Thyroid gland (tissue), 4 donors: ENCODE measurements around the gene HNRNPF. TPM values are rescaled to one million over a fixed set of nuclear protein-coding genes. Genes with fewer than 3 reads are reported as not detected.
"Not testable (repeated sequence)": the region's sequence is repeated elsewhere in the genome, so short reads cannot be mapped to it uniquely, and the experiment has no call there.

Source experiments
- DNase-seq, 2 donors: peaks; one replicate each; pipeline ENCODE4 v3.0.0-alpha.2; 2019
- H3K27ac ChIP-seq, 3 donors: fragments of 200-600 bp; sonication (generic); 1 replicate in 2 of 3; 2 replicates in 1 of 3; pipeline ENCODE4 v1.5.1; 2016 to 2019; ENCODE audit warnings: mild to moderate bottlenecking in 1 of 3, moderate library complexity in 1 of 3
- H3K27me3 ChIP-seq: fragments of 200-600 bp; sonication (generic); one replicate; pipeline ENCODE4 v1.5.1; 2019
- H3K36me3 ChIP-seq, 2 donors: fragments of 200-600 bp; sonication (generic); one replicate each; pipeline ENCODE4 v1.5.1; 2016 to 2019
- H3K4me1 ChIP-seq, 2 donors: fragments of 200-600 bp; sonication (generic); one replicate each; pipeline ENCODE4 v1.5.1; 2017 to 2019
- H3K4me3 ChIP-seq, 3 donors: fragments of 200-600 bp; sonication (generic); replicated peaks in 1 of 3; 1 replicate in 2 of 3; 2 replicates in 1 of 3; pipeline ENCODE4 v1.5.1; 2016; ENCODE audit warnings: mild to moderate bottlenecking in 1 of 3
- H3K9me3 ChIP-seq: fragments of 200-600 bp; sonication (generic); one replicate; pipeline ENCODE4 v1.5.1; 2017
- POLR2A ChIP-seq, 2 donors: fragments of 450-650 bp; IDR thresholded peaks; one replicate each; pipeline ENCODE4 v1.6.1; 2017; ENCODE audit warnings: antibody characterized with exemption in 2 of 2, mild to moderate bottlenecking in 2 of 2, moderate library complexity in 1 of 2
- WGBS, 2 donors: methylation state at CpG; one replicate each; pipeline ENCODE4 v1.1.5; 2017; 5-methylcytosine and 5-hydroxymethylcytosine counted together
- intact Hi-C: fragments of 100-400 bp; cut with DNase I; formaldehyde crosslinking; loops from one replicate; pipeline ENCODE4 v1.15.1; 2023
- total RNA-seq, 4 donors: library from RNA; depleted of rRNA; stranded (reverse); fragments of >200 nt; gene quantifications; one replicate each; pipeline ENCODE4 v1.2.3, GENCODE V29; 2016
- TF ChIP-seq, protein P1 (sequence below), 6 experiments: fragments of 200-600 bp in 3 of 6; fragments of 450-650 bp in 3 of 6; sonication (generic) in 3 of 6; IDR thresholded peaks; one replicate each; pipeline ENCODE4 v1.5.1; 2016 to 2019; ENCODE audit warnings: antibody characterized with exemption in 6 of 6, mild to moderate bottlenecking in 2 of 6, inconsistent platforms in 1 of 6, moderate library complexity in 1 of 6

HNRNPF gene
- total RNA-seq, 4 donors from 2014 or later, result 148 to 158 (median 155) TPM

DNA sequence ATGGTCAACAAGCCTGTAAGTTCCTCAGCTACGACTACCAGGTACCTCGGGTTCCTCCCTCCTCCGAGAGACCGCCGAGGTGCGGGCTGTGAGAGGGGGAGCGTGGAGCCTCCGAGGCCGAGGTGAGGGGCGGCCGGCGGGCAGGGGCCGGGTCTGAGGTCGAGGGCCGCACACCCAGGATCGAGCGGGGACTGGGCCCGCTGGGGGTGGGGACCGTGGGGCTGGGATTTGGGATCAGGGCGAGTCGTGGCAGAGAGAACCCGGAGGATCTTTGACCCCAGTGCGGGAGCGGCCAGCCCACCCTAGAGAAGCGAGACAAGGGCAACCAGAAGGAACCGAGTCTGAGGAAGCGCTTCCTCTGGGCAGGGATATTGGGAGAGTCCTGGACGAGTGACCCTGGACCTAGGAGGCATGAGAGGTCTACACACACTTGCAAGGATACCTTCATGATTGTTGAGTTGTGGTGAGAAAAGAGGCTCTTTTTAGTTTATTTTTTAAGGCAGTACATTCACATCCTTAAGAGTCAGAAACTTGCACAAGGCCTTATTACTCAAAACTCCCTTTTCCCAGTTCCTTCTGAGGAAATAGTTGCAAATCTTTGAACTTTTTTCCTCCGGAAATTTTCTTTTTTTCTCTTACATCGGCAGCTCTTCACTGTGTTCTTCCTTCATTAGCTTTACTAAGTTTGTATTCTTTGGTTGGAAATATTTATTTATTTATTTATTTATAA lies 28.3 kb upstream of the HNRNPF start:
- Histone ChIP-seq H3K27ac (peak overlapping the region; percentile 88 to 99 (median 96)), H3K36me3 (no peaks in the 10 kb centered on the region), H3K4me1 (peaks cover 4 to 10% of the 10 kb centered on the region in 2 donors), H3K27me3 (no peaks in the 10 kb centered on the region), H3K4me3 (peak overlapping the region; percentile 42 to 86 (median 45)), H3K9me3 (no peaks in the 10 kb centered on the region)
- WGBS, 2 donors, result 6 to 9% methylated on average over 11 to 20 of the region's 30 CpGs
- no peak for DNase-seq
- intact Hi-C loops, result no loop called here
- TF ChIP-seq, protein P1, sequence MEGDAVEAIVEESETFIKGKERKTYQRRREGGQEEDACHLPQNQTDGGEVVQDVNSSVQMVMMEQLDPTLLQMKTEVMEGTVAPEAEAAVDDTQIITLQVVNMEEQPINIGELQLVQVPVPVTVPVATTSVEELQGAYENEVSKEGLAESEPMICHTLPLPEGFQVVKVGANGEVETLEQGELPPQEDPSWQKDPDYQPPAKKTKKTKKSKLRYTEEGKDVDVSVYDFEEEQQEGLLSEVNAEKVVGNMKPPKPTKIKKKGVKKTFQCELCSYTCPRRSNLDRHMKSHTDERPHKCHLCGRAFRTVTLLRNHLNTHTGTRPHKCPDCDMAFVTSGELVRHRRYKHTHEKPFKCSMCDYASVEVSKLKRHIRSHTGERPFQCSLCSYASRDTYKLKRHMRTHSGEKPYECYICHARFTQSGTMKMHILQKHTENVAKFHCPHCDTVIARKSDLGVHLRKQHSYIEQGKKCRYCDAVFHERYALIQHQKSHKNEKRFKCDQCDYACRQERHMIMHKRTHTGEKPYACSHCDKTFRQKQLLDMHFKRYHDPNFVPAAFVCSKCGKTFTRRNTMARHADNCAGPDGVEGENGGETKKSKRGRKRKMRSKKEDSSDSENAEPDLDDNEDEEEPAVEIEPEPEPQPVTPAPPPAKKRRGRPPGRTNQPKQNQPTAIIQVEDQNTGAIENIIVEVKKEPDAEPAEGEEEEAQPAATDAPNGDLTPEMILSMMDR (IDR thresholded peaks at IDR 0.05), result no peak
- no peak for TF ChIP-seq POLR2A (IDR thresholded peaks at IDR 0.05)

DNA sequence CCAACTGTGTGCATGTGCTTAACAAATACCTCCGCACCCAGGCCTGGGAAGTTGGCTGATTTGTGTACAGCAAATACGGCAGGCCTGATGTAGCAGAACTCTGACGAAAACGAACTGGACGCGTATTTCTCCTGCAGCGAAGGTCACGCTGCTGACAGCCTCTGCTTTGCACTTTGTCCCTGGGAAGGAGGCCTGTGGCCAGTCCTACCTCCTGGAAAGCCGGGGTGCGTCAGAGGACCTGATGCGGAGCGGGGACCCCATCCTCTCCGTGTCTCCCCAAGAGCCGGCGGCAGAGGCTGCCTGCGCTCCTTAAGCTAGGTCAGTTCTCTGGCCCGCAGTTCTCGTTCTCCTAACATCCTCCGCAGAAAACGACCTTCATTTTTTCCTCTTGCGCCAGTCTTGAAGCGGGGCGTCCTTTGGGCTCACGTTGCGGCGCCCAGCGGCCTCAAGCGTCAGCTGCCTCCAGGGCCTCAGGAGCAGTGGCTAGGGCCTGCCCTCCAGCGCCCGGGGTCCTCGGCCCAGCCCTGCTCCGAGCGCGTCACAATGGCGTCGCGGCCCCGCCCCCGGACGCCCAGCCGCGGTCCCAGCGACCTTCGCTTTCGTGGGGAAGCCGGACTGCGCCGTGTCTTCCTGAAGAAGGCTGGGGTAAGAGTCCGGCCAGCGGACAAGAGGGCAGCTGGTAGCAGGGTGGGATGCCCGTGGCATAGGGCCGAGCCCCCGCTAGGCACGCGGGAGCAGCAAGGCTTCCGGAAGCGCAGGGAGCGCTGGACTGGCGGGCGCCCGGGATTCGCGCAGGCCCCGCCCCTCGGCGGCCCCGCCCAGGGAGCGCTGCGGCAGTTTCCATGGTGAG lies 27.5 kb upstream of the HNRNPF start, which contains the start of gene ZNF487:
Gene ZNF487, plus strand, starts transcription at position 821 of the 850 bp plus-strand sequence. CDS start 38,703 bp downstream, outside the sequence.
- DNase-seq, result peak; percentile 87 to 91
- intact Hi-C loops, result no loop called here
- H3K27ac ChIP-seq, result peak within 1 kb of the TSS; percentile 88 to 99 (median 96)
- peaks cover 4 to 10% of the 10 kb centered on the region in 2 donors for H3K4me1 ChIP-seq
- H3K36me3 ChIP-seq, result no peaks in the 10 kb centered on the region
- H3K9me3 ChIP-seq, result no peaks in the 10 kb centered on the region
- peak within 1 kb of the TSS; percentile 42 to 86 (median 45) for H3K4me3 ChIP-seq
- WGBS, 2 donors, result 0 to 1% methylated on average over 8 to 39 of the region's 69 CpGs
- peak; percentile 85 to 96 for TF ChIP-seq POLR2A (IDR thresholded peaks at IDR 0.05)
- TF ChIP-seq, protein P1 (IDR thresholded peaks at IDR 0.05), result peak in 3 of 6 experiments; percentile 19 to 26 (median 20)
- H3K27me3 ChIP-seq, result no peaks in the 10 kb centered on the region

DNA sequence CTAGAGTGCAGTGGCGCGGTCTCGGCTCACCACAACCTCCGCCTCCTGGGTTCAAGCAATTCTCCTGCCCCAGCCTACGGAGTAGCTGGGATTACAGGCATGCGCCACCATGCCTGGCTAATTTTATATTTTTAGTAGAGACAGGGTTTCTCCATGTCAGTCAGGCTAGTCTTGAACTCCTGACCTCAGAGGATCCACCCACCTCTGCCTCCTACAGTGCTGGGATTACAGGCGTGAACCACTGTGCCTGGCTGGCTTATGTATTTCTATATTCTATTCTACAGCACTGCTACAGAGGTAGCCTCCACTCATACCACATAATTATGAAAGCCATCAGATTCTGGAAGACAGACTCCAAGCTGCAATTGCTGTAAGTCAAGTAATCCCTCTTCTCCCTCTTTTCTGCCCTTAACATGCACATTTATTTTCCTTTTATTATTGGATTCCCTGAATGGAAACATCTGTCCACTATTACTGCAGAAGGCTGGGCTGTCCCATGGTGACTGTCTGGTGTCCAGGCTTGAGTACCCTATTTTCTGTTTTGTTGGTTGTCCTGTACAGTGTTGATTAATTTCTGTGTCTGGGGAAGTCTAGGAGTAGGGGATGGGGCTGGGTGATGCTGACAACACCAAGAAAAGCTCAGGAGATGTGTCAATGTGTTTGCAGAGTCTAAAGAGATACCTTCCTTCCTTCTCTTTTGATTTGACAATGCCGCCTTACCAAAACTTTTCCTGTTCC lies 22.1 kb upstream of the HNRNPF start:
- no peak overlapping the region for H3K4me3 ChIP-seq
- H3K27me3 ChIP-seq, result no peaks in the 10 kb centered on the region
- TF ChIP-seq, protein P1 (IDR thresholded peaks at IDR 0.05), result no peak
- no peak for TF ChIP-seq POLR2A (IDR thresholded peaks at IDR 0.05)
- no peak overlapping the region for H3K27ac ChIP-seq
- H3K9me3 ChIP-seq, result no peaks in the 10 kb centered on the region
- intact Hi-C loops, result no loop called here
- WGBS, 2 donors, result 91 to 96% methylated on average over 8 of the region's 8 CpGs
- H3K4me1 ChIP-seq, result peaks cover 4% of the 10 kb centered on the region in 2 donors
- DNase-seq, result no peak
- H3K36me3 ChIP-seq, result no peaks in the 10 kb centered on the region

DNA sequence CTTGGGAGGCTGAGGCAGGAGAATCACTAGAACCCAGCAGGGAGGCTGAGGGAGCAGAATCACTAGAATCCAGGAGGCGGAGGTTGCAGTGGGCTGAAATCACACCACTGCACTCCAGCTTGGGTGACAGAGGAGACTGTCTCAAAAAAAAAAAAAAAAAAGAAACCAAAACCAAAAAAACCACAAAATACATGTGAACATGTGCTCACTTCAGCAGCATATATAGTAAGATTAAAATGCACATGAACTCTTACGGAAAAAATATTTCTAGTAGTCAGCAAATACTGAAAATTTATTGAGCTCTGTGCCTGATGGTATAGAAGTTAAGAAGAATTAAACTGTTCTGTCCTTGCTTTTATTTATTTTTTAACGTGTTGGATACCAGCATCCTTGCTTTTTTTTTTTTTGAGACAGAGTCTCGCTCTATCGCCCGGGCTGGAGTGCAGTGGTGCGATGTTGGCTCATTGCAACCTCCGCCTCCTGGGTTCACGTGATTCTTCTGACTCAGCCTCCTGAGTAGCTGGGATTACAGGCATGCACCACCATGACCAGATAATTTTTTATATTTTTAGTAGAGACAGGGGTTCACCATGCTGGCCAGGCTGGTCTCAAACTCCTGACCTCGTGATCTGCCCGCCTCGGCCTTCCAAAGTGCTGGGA lies 18.3 kb upstream of the HNRNPF start:
- Histone ChIP-seq H3K4me1 (peaks cover 7% of the 10 kb centered on the region in 2 donors), H3K27ac (no peak overlapping the region), H3K4me3 (no peak overlapping the region), H3K9me3 (no peaks in the 10 kb centered on the region), H3K27me3 (no peaks in the 10 kb centered on the region), H3K36me3 (no peaks in the 10 kb centered on the region)
- no peak for TF ChIP-seq POLR2A (IDR thresholded peaks at IDR 0.05)
- TF ChIP-seq, protein P1 (IDR thresholded peaks at IDR 0.05), result no peak
- DNase-seq, result no peak
- intact Hi-C loops, result no loop called here
- 88 to 91% methylated on average over 12 of the region's 12 CpGs for WGBS, 2 donors

DNA sequence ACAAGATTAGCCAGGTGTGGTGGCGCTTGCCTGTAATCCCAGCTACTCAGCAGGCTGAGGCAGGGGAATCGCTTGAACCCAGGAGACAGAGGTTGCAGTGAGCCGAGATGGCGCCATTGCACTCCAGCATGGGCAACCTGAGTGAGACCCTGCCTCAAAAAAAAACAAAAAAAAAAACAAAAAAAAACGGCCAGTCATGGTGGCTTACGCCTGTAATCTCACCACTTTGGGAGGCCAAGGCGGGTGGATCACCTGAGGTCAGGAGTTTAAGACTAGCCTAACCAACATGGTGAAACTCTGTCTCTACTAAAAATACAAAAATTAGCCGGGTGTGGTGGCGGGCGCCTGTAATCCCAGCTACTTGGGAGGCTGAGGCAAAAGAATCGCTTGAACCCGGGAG lies 17.5 kb upstream of the HNRNPF start:
- H3K36me3 ChIP-seq, DNase-seq, intact Hi-C loops, H3K4me3 ChIP-seq, H3K27me3 ChIP-seq, H3K9me3 ChIP-seq, H3K27ac ChIP-seq: not testable (repeated sequence)
- WGBS, 2 donors, result 96 to 97% methylated on average over 12 of the region's 12 CpGs
- H3K4me1 ChIP-seq, result peaks cover 7 to 10% of the 10 kb centered on the region in 2 donors
